Testis (tissue), 3 donors: ENCODE measurements around the gene B4GALT1. TPM values are rescaled to one million over a fixed set of nuclear protein-coding genes. Genes with fewer than 3 reads are reported as not detected.

ENCODE experiments used
- DNase-seq: peaks from one replicate; pipeline ENCODE4 v3.0.0-alpha.2; 2019
- H3K27ac ChIP-seq, 2 donors: fragments of 200-600 bp; sonication (generic); one replicate each; pipeline ENCODE4 v1.5.1; 2019
- H3K27me3 ChIP-seq: fragments of 200-600 bp; sonication (generic); one replicate; pipeline ENCODE4 v1.5.1; 2019
- H3K36me3 ChIP-seq: fragments of 200-600 bp; sonication (generic); one replicate; pipeline ENCODE4 v1.5.1; 2017; ENCODE audit warnings: low read depth; ENCODE audit errors: missing control alignments
- H3K4me1 ChIP-seq: fragments of 200-600 bp; sonication (generic); one replicate; pipeline ENCODE4 v1.5.1; 2019
- H3K4me3 ChIP-seq, 2 donors: fragments of 200-600 bp; sonication (generic); one replicate each; pipeline ENCODE4 v1.5.1; 2017 to 2019
- H3K9me3 ChIP-seq: fragments of 200-600 bp; sonication (generic); one replicate; pipeline ENCODE4 v1.5.1; 2017
- POLR2A ChIP-seq: fragments of 450-650 bp; IDR thresholded peaks from one replicate; pipeline ENCODE4 v1.6.1; 2017; ENCODE audit warnings: antibody characterized with exemption, mild to moderate bottlenecking, moderate library complexity
- whole genome bisulfite sequencing, 2 donors: methylation state at CpG; one replicate each; pipeline ENCODE4 v1.1.5; 2018; 5-methylcytosine and 5-hydroxymethylcytosine counted together
- intact Hi-C: fragments of 100-400 bp; cut with DNase I; formaldehyde crosslinking; loops from one replicate; pipeline ENCODE4 v1.15.1; 2023; ENCODE audit warnings: low total_unique reads
- polyA plus RNA-seq: library from polyadenylated mRNA; stranded (reverse); fragments of 350-450 nt; fragmentation: Illumina TruSeq; extraction: RNeasy Lipid Tissue Mini Kit (QIAGEN cat#74804); gene quantifications from one replicate; pipeline ENCODE4 v1.2.3, GENCODE V29; 2014; ENCODE audit warnings: low read depth, low replicate concordance; ENCODE audit not compliant: insufficient read depth
- total RNA-seq, 2 donors: library from RNA; depleted of rRNA; stranded (reverse); fragments of >200 nt; gene quantifications; one replicate each; pipeline ENCODE4 v1.2.3, GENCODE V29; 2016
- TF ChIP-seq, protein P1 (sequence below), 3 experiments: fragments of 450-650 bp in 2 of 3; fragments of 200-600 bp in 1 of 3; sonication (generic) in 1 of 3; IDR thresholded peaks; one replicate each; pipeline ENCODE4 v1.5.1; 2016 to 2019; ENCODE audit warnings: antibody characterized with exemption in 3 of 3, mild to moderate bottlenecking in 2 of 3, moderate library complexity in 1 of 3

Gene B4GALT1
- total and polyA plus RNA-seq, 3 donors from 2014 or later, result 112 to 212 (median 192) TPM

DNA sequence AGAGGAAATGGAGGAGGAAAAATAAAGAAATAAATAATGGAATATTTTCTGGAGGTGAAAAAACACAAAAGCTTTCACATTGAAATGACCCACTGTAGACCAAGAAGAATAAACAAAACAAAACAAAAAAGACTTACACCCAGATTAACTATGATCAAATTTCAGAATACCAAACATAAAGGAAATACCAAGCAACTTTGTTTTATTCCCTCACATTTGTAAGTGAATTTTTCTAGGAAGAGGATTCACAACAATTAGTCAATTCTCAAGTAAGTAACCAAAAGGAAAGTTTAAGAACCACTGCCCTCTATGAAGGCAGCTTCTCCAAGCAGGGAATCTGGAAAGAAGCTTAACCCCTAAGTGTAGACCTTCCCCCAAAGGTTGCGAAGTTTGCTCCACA is 29.6 kb upstream of the B4GALT1 start:
- 79 to 87% methylated on average over 1 of the region's 1 CpG for WGBS, 2 donors
- intact Hi-C loops, result no loop called here

GRCh38 chr9:33193818-33194217 is 26.7 kb upstream of the B4GALT1 start:
- Histone ChIP-seq H3K27me3 (no peaks in the 10 kb centered on the region), H3K36me3 (no peaks in the 10 kb centered on the region), H3K9me3 (no peaks in the 10 kb centered on the region), H3K4me3 (no peak overlapping the region), H3K4me1 (peaks cover 3% of the 10 kb centered on the region), H3K27ac (no peak overlapping the region)
- TF ChIP-seq POLR2A, result no peak
- TF ChIP-seq, protein P1, sequence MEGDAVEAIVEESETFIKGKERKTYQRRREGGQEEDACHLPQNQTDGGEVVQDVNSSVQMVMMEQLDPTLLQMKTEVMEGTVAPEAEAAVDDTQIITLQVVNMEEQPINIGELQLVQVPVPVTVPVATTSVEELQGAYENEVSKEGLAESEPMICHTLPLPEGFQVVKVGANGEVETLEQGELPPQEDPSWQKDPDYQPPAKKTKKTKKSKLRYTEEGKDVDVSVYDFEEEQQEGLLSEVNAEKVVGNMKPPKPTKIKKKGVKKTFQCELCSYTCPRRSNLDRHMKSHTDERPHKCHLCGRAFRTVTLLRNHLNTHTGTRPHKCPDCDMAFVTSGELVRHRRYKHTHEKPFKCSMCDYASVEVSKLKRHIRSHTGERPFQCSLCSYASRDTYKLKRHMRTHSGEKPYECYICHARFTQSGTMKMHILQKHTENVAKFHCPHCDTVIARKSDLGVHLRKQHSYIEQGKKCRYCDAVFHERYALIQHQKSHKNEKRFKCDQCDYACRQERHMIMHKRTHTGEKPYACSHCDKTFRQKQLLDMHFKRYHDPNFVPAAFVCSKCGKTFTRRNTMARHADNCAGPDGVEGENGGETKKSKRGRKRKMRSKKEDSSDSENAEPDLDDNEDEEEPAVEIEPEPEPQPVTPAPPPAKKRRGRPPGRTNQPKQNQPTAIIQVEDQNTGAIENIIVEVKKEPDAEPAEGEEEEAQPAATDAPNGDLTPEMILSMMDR (IDR thresholded peaks at IDR 0.05), result no peak
- DNase-seq, result no peak
- WGBS, 2 donors, result 71 to 90% methylated on average over 3 of the region's 3 CpGs
- intact Hi-C loops, result no loop called here

More for the DNA sequence above, 29.6 kb upstream of the B4GALT1 start:
- Histone ChIP-seq H3K27ac (peak overlapping the region in 1 of 2 donors; percentile 12), H3K27me3 (no peaks in the 10 kb centered on the region), H3K36me3 (no peaks in the 10 kb centered on the region), H3K9me3 (no peaks in the 10 kb centered on the region), H3K4me1 (peaks cover 3% of the 10 kb centered on the region), H3K4me3 (no peak overlapping the region)
- DNase-seq, result no peak
- TF ChIP-seq, protein P1 (IDR thresholded peaks at IDR 0.05), result no peak
- TF ChIP-seq POLR2A, result no peak

DNA sequence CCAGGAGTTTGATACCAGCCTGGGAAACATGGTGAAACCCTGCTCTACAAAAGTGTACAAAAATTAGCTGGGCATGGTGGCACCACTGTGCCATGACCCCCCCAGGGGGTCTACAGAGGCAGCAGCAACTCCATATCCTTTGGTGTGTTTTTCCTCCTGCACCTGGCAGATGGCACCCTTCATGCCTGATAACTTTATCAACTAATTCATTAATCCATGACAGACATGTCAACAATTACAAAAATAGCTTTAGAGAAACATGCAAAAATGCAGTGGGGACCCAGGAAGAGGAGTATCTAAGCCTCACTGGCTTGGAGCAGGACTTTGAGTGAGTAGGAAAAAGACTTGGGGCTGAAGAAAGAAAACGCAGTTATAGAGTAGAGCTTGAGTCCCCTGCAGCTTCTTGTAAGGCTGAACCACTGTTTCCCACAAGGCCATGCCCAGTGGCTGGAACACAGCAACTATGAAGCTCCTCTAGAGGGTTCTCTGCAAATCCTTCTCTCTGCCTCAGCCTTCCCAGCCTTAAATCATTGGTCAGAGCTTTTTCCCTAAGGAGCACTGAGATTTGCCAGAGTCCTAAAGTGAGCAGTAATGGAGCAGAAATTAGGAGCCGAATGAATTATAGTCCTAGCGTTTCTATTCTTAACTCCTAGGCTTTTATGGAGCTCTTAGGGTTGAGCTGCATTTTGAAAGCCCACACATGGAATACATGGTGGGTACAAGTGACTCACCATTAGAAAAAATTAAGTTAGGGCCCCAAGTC is 25.5 kb upstream of the B4GALT1 start:
- Histone ChIP-seq H3K4me3 (no peak overlapping the region), H3K27ac (no peak overlapping the region), H3K9me3 (no peaks in the 10 kb centered on the region), H3K27me3 (no peaks in the 10 kb centered on the region), H3K36me3 (no peaks in the 10 kb centered on the region), H3K4me1 (peaks cover 1% of the 10 kb centered on the region)
- TF ChIP-seq, protein P1 (IDR thresholded peaks at IDR 0.05), result no peak
- no peak for TF ChIP-seq POLR2A
- intact Hi-C loops, result no loop called here
- no peak for DNase-seq
- WGBS, 2 donors, result 57% methylated on average over 3 of the region's 3 CpGs

DNA sequence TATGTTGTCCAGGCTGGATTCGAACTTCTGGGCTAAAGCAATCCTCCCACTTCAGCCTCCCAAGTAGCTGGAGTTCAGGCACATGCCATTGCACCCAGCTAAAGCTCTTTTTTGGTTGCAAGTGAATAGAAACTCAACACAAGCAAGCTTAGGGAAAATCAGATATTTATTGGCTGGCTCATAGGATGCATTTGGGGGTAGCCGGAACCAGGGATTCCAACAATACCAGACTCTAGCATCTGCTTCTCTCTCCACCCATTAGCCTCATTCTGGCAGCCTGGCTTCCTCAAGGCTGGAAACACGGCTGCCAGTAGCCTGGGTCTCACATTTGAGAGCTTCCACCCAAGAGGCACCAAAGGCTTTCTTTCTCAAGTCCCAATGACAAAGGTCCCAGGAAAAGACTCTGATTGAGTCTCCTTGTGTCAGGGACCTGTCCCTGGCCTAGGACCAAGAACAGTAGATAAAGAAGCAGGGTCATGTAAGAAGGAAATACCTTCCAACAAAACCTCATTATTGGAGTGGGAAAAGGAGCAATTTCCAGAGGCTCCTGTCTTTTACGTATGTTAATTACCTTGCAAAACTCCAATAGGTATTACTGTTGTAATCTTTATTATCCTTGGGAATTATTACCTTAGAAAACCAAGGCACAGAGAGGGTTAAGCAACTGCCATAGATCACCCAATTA is 23.0 kb upstream of the B4GALT1 start:
- TF ChIP-seq, protein P1 (IDR thresholded peaks at IDR 0.05), result no peak
- TF ChIP-seq POLR2A, result no peak
- intact Hi-C loops, result no loop called here
- Histone ChIP-seq H3K4me3 (no peak overlapping the region), H3K27me3 (no peaks in the 10 kb centered on the region), H3K4me1 (peaks cover 14% of the 10 kb centered on the region), H3K27ac (no peak overlapping the region), H3K36me3 (no peaks in the 10 kb centered on the region), H3K9me3 (no peaks in the 10 kb centered on the region)
- 73 to 83% methylated on average over 4 of the region's 4 CpGs for WGBS, 2 donors
- no peak for DNase-seq
